Fibroblast of villous mesenchyme (primary cell): ENCODE data around the gene ARHGEF28. TPM values are rescaled to one million over a fixed set of nuclear protein-coding genes. Genes with fewer than 3 reads are reported as not detected.

Experiments
- DNase-seq: peaks from one replicate; pipeline ENCODE4 v3.0.0-alpha.2; 2010; ENCODE audit warnings: low read depth
- H3K4me3 ChIP-seq: 2 replicates; pipeline ENCODE4 v1.5.1; 2011; ENCODE audit warnings: low read depth, mild to moderate bottlenecking, low read length
- small RNA-seq: library from RNA; depleted of rRNA; stranded (forward); fragments of <200 nt; gene quantifications from one replicate; pipeline ENCODE3, GENCODE V24; 2012
- total RNA-seq: library from RNA; depleted of rRNA; stranded (reverse); fragments of >200 nt; gene quantifications from 2 replicates; pipeline ENCODE4 v1.2.3, GENCODE V29; 2012
- TF ChIP-seq, protein P1 (sequence below): IDR thresholded peaks from 2 replicates; pipeline ENCODE4 v1.5.1; 2012; ENCODE audit warnings: low read depth, mild to moderate bottlenecking, low read length; ENCODE audit not compliant: insufficient read depth

Gene ARHGEF28
- total RNA-seq, 1 donor: 40.2 TPM

DNA sequence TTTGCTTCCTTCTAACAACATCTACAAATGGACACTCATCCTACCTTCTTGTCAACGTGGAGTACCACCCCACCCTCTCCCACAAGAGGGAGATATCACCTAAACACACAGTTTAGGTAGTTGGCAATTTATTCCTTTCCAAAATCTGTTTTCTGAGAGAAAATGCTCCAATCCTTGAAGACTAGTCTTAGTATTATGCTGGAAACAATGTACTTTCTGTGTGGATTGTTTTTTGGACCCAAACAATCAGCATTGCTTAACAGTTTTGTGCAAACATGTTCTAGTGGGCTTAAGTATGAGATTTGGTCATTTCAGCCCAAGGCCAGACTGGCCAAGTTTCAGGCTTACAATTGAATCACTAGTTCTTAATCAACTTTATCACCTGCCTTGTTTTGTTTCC is 359.1 kb downstream of the ARHGEF28 start:
- TF ChIP-seq, protein P1, sequence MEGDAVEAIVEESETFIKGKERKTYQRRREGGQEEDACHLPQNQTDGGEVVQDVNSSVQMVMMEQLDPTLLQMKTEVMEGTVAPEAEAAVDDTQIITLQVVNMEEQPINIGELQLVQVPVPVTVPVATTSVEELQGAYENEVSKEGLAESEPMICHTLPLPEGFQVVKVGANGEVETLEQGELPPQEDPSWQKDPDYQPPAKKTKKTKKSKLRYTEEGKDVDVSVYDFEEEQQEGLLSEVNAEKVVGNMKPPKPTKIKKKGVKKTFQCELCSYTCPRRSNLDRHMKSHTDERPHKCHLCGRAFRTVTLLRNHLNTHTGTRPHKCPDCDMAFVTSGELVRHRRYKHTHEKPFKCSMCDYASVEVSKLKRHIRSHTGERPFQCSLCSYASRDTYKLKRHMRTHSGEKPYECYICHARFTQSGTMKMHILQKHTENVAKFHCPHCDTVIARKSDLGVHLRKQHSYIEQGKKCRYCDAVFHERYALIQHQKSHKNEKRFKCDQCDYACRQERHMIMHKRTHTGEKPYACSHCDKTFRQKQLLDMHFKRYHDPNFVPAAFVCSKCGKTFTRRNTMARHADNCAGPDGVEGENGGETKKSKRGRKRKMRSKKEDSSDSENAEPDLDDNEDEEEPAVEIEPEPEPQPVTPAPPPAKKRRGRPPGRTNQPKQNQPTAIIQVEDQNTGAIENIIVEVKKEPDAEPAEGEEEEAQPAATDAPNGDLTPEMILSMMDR: peak; percentile 40
- DNase-seq: peak; percentile 16
- H3K4me3 ChIP-seq: no peak overlapping the region

DNA sequence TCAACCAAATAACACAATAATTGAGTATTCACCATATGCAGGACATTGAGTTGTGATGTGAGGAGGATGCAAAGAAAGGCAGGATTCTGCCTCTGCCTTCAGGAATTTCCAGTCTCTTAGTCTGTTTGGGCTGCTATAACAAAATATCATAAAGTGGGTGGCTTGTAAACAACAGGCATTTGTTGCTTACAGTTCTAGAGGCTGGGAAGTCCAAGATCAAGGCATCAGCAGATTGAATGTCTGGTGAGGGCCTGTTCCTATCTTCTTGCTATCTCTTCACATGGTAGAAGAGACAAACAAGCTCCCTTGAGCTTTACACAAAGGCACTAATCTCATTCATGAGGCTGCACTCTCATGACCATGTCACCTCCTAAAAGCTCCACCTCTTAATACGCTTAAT is 360.7 kb downstream of the ARHGEF28 start:
- TF ChIP-seq, protein P1: no peak
- no peak for DNase-seq
- H3K4me3 ChIP-seq: no peak overlapping the region

DNA sequence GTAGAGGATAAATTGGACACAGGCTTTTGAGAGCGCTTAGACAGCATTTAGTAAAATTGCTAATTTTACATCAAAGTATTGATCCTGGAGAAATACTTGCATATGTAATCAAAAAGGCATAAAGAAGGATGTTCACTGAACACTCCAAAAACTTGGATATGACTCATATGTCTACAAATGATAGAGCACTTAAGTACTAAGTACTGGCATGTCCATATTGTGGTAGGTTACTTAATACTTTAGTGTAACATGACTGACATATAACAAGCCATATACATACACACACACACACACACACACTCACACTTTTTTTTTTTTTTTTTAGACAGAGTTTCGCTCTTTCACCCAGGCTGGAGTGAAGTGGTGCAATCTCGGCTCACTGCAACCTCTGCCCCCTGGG is 361.9 kb downstream of the ARHGEF28 start:
- no peak for DNase-seq

DNA sequence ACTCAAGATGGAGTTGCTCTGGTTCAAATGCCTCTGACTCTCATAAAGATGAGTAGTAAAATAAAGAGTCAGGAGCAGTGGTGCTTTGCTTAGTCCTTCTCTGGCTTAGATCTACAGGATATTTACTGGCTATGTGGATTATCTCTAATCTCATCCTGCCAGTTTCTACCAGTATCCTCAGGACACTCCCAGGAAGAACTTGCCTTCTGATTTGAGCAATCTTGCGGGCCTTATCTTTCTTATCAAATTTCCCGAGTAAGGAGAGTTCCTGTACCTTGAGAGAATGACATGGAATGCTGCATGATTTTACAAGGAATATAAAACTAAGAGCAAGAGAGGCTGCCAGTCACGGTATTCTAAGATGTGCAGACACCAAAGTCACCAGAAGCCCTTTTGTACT is 364.0 kb downstream of the ARHGEF28 start:
- no peak for DNase-seq
- H3K4me3 ChIP-seq: no peak overlapping the region
- TF ChIP-seq, protein P1: no peak

More for the DNA sequence above, 361.9 kb downstream of the ARHGEF28 start:
- TF ChIP-seq, protein P1: no peak
- H3K4me3 ChIP-seq: no peak overlapping the region

Small RNA genes lying within 50 kb of the gene (small RNA-seq; reads per million reads assigned to genes)
- not detected for gene RNU7-196P

Other genes starting within 250 kb of the ARHGEF28 start
- gene FOXD1, start 177.4 kb upstream of the ARHGEF28 start, total RNA-seq: 2.2 and 6.1 TPM in 2 replicates
- 216 and 232 TPM in 2 replicates for gene BTF3, start 127.8 kb upstream of the ARHGEF28 start, total RNA-seq
- gene ANKRA2, start 60.6 kb upstream of the ARHGEF28 start, total RNA-seq: 14.5 and 19.9 TPM in 2 replicates
- gene UTP15, start 60.5 kb upstream of the ARHGEF28 start, total RNA-seq: 30.3 and 30.7 TPM in 2 replicates